Measurements from ENCODE around the gene SVOPL. TPM values are rescaled to one million over a fixed set of nuclear protein-coding genes. Genes with fewer than 3 reads are reported as not detected.

The SVOPL gene
- total RNA-seq, 1 donor from 2014 or later = 0.81 TPM

GRCh38 chr7:138632826-138633602, 68.1 kb downstream of the SVOPL start:
- TF ChIP-seq CTCF (IDR thresholded peaks at IDR 0.05) = no peak
- Histone ChIP-seq H3K4me1 (no peaks in the 10 kb centered on the region), H3K27me3 (no peaks in the 10 kb centered on the region), H3K36me3 (no peaks in the 10 kb centered on the region), H3K9me3 (no peaks in the 10 kb centered on the region), H3K27ac (no peak overlapping the region), H3K4me3 (no peak overlapping the region)
- DNase-seq = no peak
- intact Hi-C loops (cut with DNase I) = no loop called here
- ATAC-seq = no peak

GRCh38 chr7:138632384-138632783, 68.8 kb downstream of the SVOPL start:
- ATAC-seq (no peak), DNase-seq (no peak)
- H3K27ac ChIP-seq = no peak overlapping the region
- no peaks in the 10 kb centered on the region for H3K36me3 ChIP-seq
- no peaks in the 10 kb centered on the region for H3K27me3 ChIP-seq
- intact Hi-C loops (cut with DNase I) = no loop called here
- no peak overlapping the region for H3K4me3 ChIP-seq
- TF ChIP-seq CTCF (IDR thresholded peaks at IDR 0.05) = no peak
- H3K4me1 ChIP-seq = no peaks in the 10 kb centered on the region
- H3K9me3 ChIP-seq = no peaks in the 10 kb centered on the region

GRCh38 chr7:138630059-138630610, 71.0 kb downstream of the SVOPL start:
- DNase-seq = no peak
- TF ChIP-seq CTCF (IDR thresholded peaks at IDR 0.05) = no peak
- intact Hi-C loops (cut with DNase I) = no loop called here
- H3K27ac ChIP-seq = no peak overlapping the region
- H3K9me3 ChIP-seq = no peaks in the 10 kb centered on the region
- H3K4me1 ChIP-seq = peaks cover 7% of the 10 kb centered on the region
- no peak overlapping the region for H3K4me3 ChIP-seq
- no peak for ATAC-seq
- H3K27me3 ChIP-seq = no peaks in the 10 kb centered on the region
- no peaks in the 10 kb centered on the region for H3K36me3 ChIP-seq

- H3K9me3 ChIP-seq = no peaks in the 10 kb centered on the region
- intact Hi-C loops (cut with DNase I) = no loop called here
- H3K27ac ChIP-seq = no peak overlapping the region
- no peak for ATAC-seq
- H3K4me3 ChIP-seq = no peak overlapping the region
- no peak for DNase-seq
- H3K4me1 ChIP-seq = peaks cover 12% of the 10 kb centered on the region
- TF ChIP-seq CTCF (IDR thresholded peaks at IDR 0.05) = no peak
- no peaks in the 10 kb centered on the region for H3K27me3 ChIP-seq
- H3K36me3 ChIP-seq = no peaks in the 10 kb centered on the region
Measured at GRCh38 chr7:138627361-138627760, 73.8 kb downstream of the SVOPL start.

GRCh38 chr7:138626846-138627245, 74.3 kb downstream of the SVOPL start:
- no peak overlapping the region for H3K27ac ChIP-seq
- H3K9me3 ChIP-seq = no peaks in the 10 kb centered on the region
- no peak for TF ChIP-seq CTCF (IDR thresholded peaks at IDR 0.05)
- no peak overlapping the region for H3K4me3 ChIP-seq
- ATAC-seq (no peak), DNase-seq (no peak)
- no peaks in the 10 kb centered on the region for H3K36me3 ChIP-seq
- intact Hi-C loops (cut with DNase I) = no loop called here
- peaks cover 12% of the 10 kb centered on the region for H3K4me1 ChIP-seq
- no peaks in the 10 kb centered on the region for H3K27me3 ChIP-seq

All from upper lobe of right lung (tissue), 1 donor.